Measurements from ENCODE around the gene SH3PXD2A. TPM values are rescaled to one million over a fixed set of nuclear protein-coding genes. Genes with fewer than 3 reads are reported as not detected.

SH3PXD2A gene
- total and polyA plus RNA-seq, 2 experiments from 2014 or later = 1.8 to 5.0 TPM

GRCh38 chr10:103602852-103603155 is 252.6 kb downstream of the SH3PXD2A start:
- Mint-ChIP-seq H3K36me3 (ENCODE audit: low read depth) (peaks cover 10% of the 10 kb centered on the region), H3K27ac (no peak overlapping the region), H3K4me3 (no peak overlapping the region), H3K4me1 (peaks cover 9% of the 10 kb centered on the region; the same call in 2 of the 3 replicates), H3K9me3 (peaks cover 11% of the 10 kb centered on the region), H3K27me3 (ENCODE audit: insufficient read depth, low read depth, poor library complexity) (peaks cover 9% of the 10 kb centered on the region)
- ATAC-seq (no peak), DNase-seq (ENCODE audit: low spot score) (no peak)
- no peak overlapping the region for H3K27ac ChIP-seq (ENCODE audit: low read depth)
- H3K4me3 ChIP-seq = no peak overlapping the region
- H3F3A ChIP-seq (replicated peaks; ENCODE audit: low read depth) = no peaks in the 10 kb centered on the region
- TF ChIP-seq, protein P1, sequence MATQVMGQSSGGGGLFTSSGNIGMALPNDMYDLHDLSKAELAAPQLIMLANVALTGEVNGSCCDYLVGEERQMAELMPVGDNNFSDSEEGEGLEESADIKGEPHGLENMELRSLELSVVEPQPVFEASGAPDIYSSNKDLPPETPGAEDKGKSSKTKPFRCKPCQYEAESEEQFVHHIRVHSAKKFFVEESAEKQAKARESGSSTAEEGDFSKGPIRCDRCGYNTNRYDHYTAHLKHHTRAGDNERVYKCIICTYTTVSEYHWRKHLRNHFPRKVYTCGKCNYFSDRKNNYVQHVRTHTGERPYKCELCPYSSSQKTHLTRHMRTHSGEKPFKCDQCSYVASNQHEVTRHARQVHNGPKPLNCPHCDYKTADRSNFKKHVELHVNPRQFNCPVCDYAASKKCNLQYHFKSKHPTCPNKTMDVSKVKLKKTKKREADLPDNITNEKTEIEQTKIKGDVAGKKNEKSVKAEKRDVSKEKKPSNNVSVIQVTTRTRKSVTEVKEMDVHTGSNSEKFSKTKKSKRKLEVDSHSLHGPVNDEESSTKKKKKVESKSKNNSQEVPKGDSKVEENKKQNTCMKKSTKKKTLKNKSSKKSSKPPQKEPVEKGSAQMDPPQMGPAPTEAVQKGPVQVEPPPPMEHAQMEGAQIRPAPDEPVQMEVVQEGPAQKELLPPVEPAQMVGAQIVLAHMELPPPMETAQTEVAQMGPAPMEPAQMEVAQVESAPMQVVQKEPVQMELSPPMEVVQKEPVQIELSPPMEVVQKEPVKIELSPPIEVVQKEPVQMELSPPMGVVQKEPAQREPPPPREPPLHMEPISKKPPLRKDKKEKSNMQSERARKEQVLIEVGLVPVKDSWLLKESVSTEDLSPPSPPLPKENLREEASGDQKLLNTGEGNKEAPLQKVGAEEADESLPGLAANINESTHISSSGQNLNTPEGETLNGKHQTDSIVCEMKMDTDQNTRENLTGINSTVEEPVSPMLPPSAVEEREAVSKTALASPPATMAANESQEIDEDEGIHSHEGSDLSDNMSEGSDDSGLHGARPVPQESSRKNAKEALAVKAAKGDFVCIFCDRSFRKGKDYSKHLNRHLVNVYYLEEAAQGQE (IDR thresholded peaks at IDR 0.05; ENCODE audit: unreplicated experiment) = no peak
- no peaks in the 10 kb centered on the region for H3K9me2 ChIP-seq (ENCODE audit: insufficient read depth)
- H4K20me1 ChIP-seq (replicated peaks; ENCODE audit: insufficient read depth) = no peaks in the 10 kb centered on the region
- no peak overlapping the region for H2AFZ ChIP-seq
- no peaks in the 10 kb centered on the region for H3K27me3 ChIP-seq (ENCODE audit: insufficient read depth)
- no peaks in the 10 kb centered on the region for H3K79me2 ChIP-seq (replicated peaks; ENCODE audit: insufficient read depth)
- H3K4me1 ChIP-seq (ENCODE audit: insufficient read depth) = peaks cover 4% of the 10 kb centered on the region; the same call in 1 of the 2 replicates
- H3K4me2 ChIP-seq = no peak overlapping the region
- 0 out of 2 replicates have a peak, but pooled peaks cover 3% of the 10 kb centered on the region for H3K36me3 ChIP-seq (ENCODE audit: insufficient read depth)

DNA sequence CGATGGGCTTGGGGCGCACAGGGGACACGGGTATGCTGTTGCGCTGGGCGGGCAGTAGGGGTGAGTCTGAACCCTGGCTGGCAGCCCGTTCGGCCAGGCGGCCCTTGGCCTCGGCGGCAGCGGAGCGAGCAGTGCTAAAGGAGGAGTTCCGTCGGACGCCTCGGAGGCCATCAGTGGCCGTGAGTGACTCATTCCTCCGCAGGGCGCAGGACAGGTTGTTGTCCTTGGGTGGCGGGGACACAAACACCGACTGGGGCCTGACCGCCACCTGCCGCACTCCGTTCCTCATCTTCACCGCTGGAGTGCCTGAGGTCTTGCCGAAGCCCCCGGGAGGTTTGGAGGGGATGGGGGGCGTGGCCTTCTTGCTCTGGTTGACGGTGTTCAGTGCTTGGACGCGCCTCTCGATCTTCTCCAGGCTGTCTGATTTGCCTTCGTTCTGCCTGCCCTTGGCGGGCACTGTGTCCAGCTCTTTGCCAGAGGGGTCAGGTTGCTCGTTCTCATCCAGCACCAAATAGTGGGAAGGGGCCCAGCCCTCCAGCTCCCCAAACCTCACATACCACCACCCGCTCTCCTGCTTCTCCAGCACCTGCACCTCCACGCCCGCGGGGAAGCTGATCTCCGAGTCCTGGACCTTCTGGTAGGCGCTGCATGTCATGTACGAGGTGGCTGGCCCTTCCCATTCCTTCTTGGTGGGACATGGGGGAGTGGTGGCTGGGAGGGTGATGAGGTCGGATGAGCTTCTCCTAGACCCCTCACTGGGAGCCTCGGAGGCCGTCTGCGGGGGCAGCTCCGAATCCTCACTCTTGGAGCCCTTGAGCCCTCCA is 253.1 kb downstream of the SH3PXD2A start:
- Histone ChIP-seq H3F3A (replicated peaks; ENCODE audit: low read depth) (no peaks in the 10 kb centered on the region), H4K20me1 (replicated peaks; ENCODE audit: insufficient read depth) (no peaks in the 10 kb centered on the region), H3K36me3 (ENCODE audit: insufficient read depth) (0 out of 2 replicates have a peak, but pooled peaks cover 3% of the 10 kb centered on the region), H3K9me2 (ENCODE audit: insufficient read depth) (no peaks in the 10 kb centered on the region), H3K79me2 (replicated peaks; ENCODE audit: insufficient read depth) (no peaks in the 10 kb centered on the region), H3K4me3 (no peak overlapping the region), H3K4me1 (ENCODE audit: insufficient read depth) (peaks cover 4% of the 10 kb centered on the region; the same call in 1 of the 2 replicates), H2AFZ (no peak overlapping the region), H3K27ac (ENCODE audit: low read depth) (no peak overlapping the region), H3K4me2 (no peak overlapping the region), H3K27me3 (ENCODE audit: insufficient read depth) (no peaks in the 10 kb centered on the region)
- Mint-ChIP-seq H3K4me3 (no peak overlapping the region), H3K27ac (no peak overlapping the region), H3K27me3 (ENCODE audit: insufficient read depth, low read depth, poor library complexity) (peaks cover 10% of the 10 kb centered on the region), H3K36me3 (ENCODE audit: low read depth) (peaks cover 7% of the 10 kb centered on the region), H3K4me1 (peaks cover 9% of the 10 kb centered on the region; the same call in 2 of the 3 replicates), H3K9me3 (peaks cover 8% of the 10 kb centered on the region)
- no peak for ATAC-seq
- DNase-seq (ENCODE audit: low spot score) = no peak
- no peak for TF ChIP-seq ETS1 (IDR thresholded peaks at IDR 0.05)
- no peak for TF ChIP-seq CREB1 (CRISPR knock-in tag; IDR thresholded peaks at IDR 0.05; ENCODE audit: low read depth)
- TF ChIP-seq STAT1 (IDR thresholded peaks at IDR 0.05; ENCODE audit: unreplicated experiment) = no peak
- TF ChIP-seq EZH2 (IDR thresholded peaks at IDR 0.05; ENCODE audit: low read depth, unreplicated experiment) = no peak
- TF ChIP-seq JUNB (IDR thresholded peaks at IDR 0.05; ENCODE audit: unreplicated experiment) = no peak
- TF ChIP-seq, protein P1 (IDR thresholded peaks at IDR 0.05; ENCODE audit: unreplicated experiment) = no peak
- TF ChIP-seq CTCF (conservative IDR thresholded peaks at IDR 0.05; ENCODE audit: low read depth in 2 of 2) = no peak
- TF ChIP-seq NANOG (IDR thresholded peaks at IDR 0.05; ENCODE audit: borderline replicate concordance) = no peak
- no peak for TF ChIP-seq EZH2phosphoT487 (IDR thresholded peaks at IDR 0.05; ENCODE audit: unreplicated experiment)
- TF ChIP-seq ZNF114 (CRISPR knock-in tag; IDR thresholded peaks at IDR 0.05) = no peak
- TF ChIP-seq ZNF331 (CRISPR knock-in tag; IDR thresholded peaks at IDR 0.05; ENCODE audit: low read depth) = no peak
- TF ChIP-seq POLR2AphosphoS5 (IDR thresholded peaks at IDR 0.05; ENCODE audit: low read depth) = no peak
